PFSK-1 (cell line): ENCODE results near the gene USP2.

ENCODE experiments used
- POLR2AphosphoS5 ChIP-seq: IDR thresholded peaks from 2 replicates; pipeline ENCODE4 v1.6.1; 2012; ENCODE audit warnings: low read depth, mild to moderate bottlenecking, control low read depth, low read length, moderate library complexity
- TF ChIP-seq, protein P1 (sequence below), 2 experiments: IDR thresholded peaks; 2 replicates each; pipeline versions ENCODE4 v1.6.1 to v1.8.0; 2011 to 2012; ENCODE audit warnings: low read depth in 2 of 2, low read length in 2 of 2, control low read depth in 1 of 2, inconsistent platforms in 1 of 2, mild to moderate bottlenecking in 1 of 2, moderate library complexity in 1 of 2; ENCODE audit not compliant: insufficient read depth in 1 of 2

DNA sequence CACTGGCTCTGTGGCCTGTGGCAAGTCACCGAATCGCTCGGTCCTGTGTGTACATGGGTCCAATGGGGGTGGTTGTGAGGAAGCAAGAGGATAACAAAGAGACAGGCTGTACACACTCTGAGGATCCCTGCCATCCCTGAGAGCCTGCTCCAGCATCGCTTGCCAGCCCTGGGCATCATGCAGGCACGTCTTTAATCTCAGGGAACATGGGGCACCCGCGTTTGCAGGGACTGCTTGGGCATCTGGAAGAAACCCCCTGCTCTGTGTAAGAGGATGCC, 39.5 kb downstream of the USP2 start:
- TF ChIP-seq POLR2AphosphoS5, result no peak
- TF ChIP-seq, protein P1, sequence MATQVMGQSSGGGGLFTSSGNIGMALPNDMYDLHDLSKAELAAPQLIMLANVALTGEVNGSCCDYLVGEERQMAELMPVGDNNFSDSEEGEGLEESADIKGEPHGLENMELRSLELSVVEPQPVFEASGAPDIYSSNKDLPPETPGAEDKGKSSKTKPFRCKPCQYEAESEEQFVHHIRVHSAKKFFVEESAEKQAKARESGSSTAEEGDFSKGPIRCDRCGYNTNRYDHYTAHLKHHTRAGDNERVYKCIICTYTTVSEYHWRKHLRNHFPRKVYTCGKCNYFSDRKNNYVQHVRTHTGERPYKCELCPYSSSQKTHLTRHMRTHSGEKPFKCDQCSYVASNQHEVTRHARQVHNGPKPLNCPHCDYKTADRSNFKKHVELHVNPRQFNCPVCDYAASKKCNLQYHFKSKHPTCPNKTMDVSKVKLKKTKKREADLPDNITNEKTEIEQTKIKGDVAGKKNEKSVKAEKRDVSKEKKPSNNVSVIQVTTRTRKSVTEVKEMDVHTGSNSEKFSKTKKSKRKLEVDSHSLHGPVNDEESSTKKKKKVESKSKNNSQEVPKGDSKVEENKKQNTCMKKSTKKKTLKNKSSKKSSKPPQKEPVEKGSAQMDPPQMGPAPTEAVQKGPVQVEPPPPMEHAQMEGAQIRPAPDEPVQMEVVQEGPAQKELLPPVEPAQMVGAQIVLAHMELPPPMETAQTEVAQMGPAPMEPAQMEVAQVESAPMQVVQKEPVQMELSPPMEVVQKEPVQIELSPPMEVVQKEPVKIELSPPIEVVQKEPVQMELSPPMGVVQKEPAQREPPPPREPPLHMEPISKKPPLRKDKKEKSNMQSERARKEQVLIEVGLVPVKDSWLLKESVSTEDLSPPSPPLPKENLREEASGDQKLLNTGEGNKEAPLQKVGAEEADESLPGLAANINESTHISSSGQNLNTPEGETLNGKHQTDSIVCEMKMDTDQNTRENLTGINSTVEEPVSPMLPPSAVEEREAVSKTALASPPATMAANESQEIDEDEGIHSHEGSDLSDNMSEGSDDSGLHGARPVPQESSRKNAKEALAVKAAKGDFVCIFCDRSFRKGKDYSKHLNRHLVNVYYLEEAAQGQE (IDR thresholded peaks at IDR 0.05; ENCODE audit: insufficient read depth in 1 of 2, low read depth in 2 of 2, low read length in 2 of 2), result no peak
